NCI-H524 (cell line): ENCODE measurements around the gene BAX.
A peak's percentile ranks its signal among the peaks of the same experiment; 100 is the strongest.

Experiments used
- DNase-seq, 2 experiments: peaks; one replicate each; lab custom pipeline; 2025; lab: John Stamatoyannopoulos, UW

The BAX gene

DNA sequence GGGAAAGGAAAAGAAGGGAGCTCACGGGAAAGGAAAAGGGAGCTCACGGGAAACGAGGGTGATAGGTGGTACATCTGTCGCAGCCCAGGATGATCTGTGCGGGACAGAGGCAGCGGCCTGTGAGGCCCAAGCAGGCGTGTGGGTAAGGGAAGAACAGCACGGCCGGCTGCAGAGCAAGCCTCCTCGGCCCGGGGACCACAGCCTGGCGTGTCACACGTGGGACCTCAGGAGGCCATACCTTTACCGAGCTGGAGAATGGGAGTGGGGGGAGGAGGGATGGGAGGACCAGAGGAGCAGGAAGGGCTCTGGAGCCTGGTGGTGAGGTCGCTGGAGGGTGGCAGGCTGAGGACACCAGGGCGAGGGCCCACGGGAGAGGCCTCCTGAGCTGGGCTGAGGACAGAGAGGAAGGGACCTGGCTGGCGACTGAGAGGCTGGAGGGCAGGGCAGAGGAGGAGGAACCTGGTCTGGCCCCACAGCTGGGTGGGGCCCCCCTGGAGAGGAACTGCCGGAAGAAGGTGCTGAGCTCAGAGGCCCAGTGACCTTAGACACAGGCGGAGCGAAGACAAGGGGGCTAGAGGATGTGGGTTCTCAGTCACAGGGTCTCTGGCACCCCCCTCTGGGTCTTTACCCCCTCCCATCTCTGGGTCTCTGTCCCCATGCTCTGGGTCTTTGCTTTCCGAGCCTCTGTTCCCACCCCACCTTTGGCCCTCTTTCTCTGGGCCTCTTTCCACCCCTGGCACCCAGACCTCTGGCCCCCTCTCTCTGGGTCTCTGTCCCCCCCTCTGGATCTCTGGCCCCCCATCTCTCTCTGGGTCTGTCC, 7.6 kb downstream of the BAX start:
- DNase-seq = no peak

DNA sequence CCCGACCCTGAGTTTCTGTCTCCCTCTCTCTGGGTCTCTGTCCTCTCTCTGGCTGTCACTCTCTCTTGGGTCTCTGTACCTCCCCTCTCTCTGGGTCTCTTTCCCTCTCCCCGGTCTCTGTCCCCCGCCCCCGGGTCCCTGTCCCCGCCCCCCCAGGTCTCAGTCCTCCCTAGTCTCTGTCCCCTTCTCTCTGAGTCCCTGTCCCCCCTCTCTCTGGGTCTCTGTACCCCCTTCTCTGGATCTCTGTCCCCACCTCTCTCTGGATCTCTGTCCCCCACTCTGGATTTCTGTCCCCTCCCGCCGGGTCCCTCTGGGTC, 8.1 kb downstream of the BAX start:
- no peak for DNase-seq

DNA sequence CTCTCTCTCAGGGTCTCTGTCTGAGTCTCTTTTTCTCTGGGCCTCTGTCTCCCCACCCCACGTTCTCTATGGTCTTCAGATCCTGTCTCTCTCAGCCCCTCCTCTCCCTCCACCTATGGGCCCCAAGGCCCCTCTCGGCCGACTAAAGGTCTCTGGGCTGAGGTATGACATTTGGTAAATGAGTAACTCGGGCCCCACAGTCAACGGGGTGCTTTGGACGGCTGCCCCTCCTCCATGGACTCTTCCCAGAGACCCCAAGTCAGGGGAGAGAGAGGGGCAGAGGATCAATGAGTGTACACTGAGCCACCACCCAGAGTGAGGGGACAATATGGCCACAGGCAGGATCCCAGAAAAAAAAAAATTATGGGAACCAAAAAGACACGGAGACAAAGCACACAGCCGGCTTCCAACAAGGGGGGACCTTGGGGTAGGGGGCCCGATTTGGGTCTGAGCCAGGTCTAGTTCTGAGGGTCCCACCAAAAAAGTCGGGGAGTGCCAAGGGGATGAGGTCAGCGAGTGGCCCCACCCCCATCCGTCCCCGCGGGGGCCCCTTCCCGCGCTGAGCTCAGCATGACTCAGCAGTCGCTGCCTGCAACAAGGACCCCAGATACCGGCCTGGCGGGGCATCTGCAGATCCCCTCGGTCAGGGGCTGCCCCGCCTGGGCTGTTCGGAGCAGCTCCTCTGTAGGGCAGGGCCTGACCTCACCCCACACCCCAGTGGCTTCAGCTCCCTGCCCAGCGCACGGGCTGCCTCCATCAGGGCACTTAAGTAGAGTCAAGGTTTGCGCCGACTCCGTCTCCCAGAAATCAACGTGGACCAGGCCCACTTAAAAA, 8.9 kb downstream of the BAX start:
- no peak for DNase-seq

- no peak for DNase-seq
These were observed 9.7 kb downstream of the BAX start for GRCh38 chr19:48964205-48965039.

- DNase-seq = peak; percentile 91 to 98
These were observed 10.5 kb downstream of the BAX start, which contains the start of gene FTL for GRCh38 chr19:48965040-48965805. Gene FTL (plus strand): TSS chr19:48965309. CDS start chr19:48965508, 199 bp downstream.

- peak; percentile 84 to 93 for DNase-seq
These were observed 11.3 kb downstream of the BAX start for GRCh38 chr19:48965806-48966540.

DNA sequence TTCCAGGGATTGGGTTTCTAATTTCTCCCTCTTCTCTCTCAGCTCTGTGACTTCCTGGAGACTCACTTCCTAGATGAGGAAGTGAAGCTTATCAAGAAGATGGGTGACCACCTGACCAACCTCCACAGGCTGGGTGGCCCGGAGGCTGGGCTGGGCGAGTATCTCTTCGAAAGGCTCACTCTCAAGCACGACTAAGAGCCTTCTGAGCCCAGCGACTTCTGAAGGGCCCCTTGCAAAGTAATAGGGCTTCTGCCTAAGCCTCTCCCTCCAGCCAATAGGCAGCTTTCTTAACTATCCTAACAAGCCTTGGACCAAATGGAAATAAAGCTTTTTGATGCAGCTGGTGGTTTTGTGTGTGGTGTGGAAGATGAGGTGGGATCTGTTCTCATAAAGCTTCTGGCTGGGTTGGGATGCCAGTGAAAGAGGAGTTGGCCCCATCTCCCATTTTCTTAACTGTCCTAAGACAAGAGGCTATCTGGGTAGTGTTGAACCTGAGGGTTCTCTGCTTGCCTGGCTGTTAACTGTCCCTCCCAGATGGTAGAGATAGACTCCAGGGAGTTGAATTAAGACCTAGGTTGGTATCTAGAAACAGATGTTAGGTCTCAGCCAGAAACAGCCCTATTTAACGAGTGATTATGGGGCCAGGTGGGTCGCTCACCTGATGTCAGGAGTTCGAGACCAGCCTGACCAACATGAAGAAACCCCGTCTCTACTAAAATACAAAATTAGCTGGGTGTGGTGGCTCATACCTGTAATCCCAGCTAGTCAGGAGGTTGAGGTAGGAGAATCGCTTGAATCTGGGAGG, 12.1 kb downstream of the BAX start:
- DNase-seq = no peak

GRCh38 chr19:48967346-48968178, 12.9 kb downstream of the BAX start:
- DNase-seq = no peak

- DNase-seq = no peak
These were observed 13.5 kb downstream of the BAX start for GRCh38 chr19:48968179-48968661.

DNA sequence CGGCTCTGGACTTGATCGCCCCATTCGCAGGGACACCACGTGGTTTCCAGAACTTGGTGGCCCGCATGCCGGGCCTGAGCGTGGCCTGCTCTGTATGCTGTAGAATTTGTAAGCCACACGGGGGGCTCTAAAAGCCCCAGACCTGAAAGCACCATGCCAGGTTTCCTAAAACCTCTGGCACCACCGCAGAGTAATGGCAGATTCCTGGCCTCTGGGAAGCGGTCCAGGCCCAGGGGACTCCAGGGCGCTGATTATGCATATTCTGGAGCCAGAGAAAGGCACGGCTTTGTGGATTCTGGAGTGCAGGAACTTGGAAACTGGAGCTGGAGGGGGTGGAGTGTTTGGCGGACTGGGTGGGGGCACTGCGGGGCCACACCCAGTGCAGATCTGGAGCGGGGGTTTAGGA, 14.1 kb downstream of the BAX start:
- no peak for DNase-seq

GRCh38 chr19:48969276-48970138, 14.8 kb downstream of the BAX start:
- DNase-seq = no peak

DNA sequence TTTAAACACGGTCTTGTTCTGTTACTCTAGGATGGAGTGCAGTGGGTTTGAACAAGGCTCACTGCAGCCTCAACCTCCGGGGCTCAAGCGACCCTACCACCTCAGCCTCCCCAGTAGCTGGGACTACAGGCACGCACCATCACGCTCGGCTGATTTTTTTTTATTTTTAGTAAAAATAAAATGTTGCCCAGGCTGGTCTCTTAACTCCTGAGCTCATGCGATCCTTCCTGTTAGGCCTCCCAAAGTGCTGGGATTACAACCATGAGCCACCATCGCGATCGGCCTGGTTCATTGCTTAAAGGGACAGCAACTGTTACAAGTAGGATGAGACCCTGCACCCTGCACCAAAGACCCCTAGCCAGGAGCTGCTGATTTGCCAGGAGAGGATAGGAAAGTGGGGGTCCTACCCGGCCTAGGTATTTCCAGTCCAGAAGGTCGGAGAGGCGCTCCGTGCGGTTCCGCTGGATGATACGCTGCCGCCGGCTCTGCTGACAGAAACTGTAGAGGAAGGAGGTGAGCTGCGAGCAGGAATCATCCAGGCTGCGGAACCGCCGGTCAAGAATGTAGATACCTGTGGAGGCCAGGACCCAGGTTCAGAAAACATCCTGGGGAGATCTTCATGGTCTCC, 15.6 kb downstream of the BAX start:
- no peak for DNase-seq

DNA sequence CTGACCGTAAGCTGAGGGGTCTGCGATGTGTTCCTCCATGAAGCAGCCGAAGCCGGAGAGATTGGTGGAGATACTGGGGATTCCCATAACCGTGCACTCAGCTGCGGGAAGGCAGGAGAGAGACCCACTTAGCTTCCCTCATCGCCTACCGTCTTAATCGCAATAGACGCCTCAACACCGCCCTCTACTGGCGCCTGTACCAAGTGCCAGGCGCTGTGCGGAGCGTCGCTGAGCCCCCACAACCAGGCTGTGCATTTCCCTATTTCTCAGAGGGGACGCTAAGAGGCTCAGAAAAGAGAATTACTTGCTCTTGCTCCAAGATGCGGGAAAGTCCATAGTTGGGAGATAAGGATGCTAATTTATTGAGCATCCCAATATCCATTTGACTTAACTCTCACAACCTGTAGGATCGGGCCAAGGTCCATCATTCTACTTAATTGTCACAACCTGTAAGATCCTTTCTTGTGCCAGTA, 16.3 kb downstream of the BAX start:
- peak; percentile 63 to 85 for DNase-seq

DNA sequence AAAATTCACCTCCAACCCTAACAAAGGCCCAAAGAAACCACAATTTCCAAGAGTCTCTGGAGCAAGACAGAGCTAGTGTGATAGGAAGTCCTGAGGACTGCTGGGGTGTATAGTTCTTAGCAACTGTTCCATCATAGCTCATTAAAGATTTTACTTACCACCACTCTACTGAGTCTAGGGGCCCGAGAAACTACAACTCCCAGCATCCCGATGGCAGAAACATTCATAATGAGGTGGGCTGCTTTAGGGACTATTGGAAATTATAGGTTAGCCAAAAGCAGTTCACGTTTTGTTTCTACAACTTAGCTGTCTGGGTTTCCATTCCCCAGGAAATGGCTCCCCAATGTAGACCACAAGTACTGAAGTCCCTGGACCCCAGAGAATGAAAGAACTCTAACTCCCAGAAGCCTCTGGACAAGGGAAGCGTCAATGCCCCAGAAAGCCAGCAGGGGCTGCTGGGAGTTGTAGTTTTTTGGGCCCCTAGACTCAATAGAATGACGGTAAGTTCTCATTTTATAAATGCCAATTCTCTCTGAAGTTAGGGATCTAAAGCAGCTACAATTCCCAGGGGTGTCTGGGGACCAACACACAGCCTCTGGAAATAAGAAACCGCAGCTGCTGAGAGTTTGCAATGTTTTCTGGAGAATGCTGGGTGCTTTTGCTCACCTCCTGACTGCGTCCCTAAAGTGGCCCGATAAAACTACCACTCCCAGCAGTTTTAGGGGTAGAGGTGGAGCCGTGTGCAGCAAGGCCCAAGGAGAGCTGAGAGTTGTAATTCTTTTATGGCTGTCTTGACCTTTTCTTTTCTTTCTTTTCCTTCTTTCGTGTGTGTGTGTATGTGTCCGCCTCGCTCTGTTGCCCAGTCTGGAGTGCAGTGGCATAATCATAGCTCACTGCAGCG, 21.5 kb downstream of the BAX start:
- peak; percentile 63 to 70 for DNase-seq

DNA sequence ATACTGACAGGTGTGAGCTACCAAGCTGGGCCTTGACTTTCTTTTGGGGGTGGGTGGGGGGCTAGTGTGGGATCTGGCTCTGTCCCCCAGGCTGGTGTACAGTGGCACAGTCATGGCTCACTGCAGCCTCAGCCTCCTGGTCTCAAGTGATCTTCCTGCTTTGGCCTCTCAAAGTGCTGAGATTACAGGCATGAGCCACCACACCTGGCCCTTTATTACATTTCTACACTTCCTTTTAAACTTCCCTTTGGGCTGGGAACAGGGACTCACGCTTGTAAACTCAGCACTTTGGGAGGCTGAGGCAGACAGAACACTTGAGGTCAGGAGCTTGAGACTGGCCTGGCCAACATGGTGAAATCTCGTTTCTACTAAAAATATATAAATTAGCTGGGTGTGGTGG, 22.4 kb downstream of the BAX start:
- no peak for DNase-seq

DNA sequence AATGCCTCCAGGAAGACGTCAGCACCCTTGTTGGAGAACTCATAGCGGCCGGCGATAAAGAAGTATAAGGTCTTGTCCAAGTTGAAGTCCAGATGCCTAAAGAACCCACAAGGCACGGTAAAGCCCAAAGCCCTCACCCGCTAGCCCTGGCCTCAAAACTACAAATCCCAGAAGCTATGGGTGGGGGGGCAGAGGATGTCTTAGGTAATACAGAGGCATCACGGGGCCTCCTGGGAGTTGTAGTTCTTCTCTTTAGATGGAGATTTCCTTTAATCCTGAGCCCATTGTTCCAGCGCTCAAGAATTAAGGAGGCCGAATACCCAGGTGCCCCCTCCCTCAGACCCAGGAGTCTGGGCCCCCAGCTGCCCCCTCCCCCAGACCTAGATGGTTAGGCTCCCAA, 27.6 kb downstream of the BAX start:
- DNase-seq = no peak
